GM08714 (cell line): ENCODE data around the gene ALDH1L1.

Source experiments
- H3K4me3 ChIP-seq: fragments of 200-500 bp; sonication (Bioruptor generic); 2 replicates; pipeline ENCODE4 v1.5.1; 2014; ENCODE audit warnings: mild to moderate bottlenecking, low read length, inconsistent platforms
- ZNF274 ChIP-seq: IDR thresholded peaks from 2 replicates; pipeline ENCODE4 v1.6.1; 2012; ENCODE audit warnings: mild to moderate bottlenecking, low read depth, low read length

Gene ALDH1L1

GRCh38 chr3:126107203-126107939 lies 73.0 kb downstream of the ALDH1L1 start:
- TF ChIP-seq ZNF274: no peak
- no peak overlapping the region for H3K4me3 ChIP-seq

DNA sequence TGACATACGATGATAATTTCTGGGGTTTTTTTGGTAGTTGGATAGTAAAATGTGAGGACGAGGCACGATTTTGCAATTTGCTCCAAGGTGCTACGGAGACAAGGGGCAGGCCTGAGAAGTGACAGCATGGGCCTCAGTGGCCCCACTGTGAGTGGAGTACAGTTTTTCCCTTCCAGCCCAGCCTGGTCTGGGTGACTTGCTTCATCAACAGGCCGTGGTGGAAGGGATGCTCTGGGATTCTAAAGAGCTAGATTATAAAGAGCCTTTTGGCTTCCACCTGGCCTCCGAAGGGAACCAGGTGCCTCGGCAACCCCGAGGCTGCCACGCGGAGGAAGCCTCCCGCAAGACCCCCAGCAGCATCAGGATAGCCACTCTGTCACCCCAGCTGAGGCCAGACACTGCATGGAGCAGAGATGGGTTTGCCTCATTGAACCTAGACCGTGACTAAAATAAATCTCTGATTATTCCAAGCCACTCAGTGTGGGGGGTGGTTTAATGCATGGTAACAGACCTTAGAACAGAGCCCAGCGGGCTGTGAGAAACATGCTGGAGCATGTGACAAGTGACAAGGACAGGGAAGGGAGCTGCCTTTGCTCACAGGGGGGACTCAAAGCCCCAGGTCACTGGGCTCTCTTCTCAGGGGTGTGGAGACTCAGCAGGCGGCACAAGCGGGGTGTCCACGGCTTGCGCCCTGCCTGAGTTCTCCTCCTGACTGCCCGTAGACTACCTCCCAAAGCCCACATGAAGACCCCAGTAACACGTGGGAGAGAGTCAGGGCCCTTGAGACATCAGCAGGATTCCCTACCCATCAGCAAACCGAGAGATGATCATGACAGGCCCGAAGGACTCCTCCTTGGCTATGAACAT lies 73.8 kb downstream of the ALDH1L1 start:
- H3K4me3 ChIP-seq: no peak overlapping the region
- no peak for TF ChIP-seq ZNF274

DNA sequence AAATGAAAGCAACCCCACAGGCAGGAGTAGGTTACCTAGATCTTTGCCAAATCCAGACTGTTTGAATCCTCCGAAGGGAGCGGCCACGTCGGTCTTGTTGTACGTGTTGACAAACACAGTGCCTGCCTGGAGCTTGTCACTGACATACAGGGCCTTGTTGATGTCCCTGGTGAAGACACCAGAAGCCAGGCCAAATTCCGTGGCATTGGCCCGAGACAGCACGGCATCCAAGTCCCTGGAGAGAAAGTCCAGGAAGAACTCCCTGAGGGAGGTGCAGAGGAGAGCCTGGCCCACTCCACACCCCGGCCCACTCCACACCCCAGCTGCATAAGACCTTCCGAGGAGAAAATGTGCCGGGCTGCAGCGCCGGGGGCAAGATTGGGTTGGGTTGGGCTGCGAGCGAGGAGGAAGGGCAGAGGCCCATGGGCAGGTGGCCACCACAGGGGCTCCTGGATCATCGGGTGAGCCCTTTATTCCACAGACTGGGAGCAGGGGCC lies 74.6 kb downstream of the ALDH1L1 start:
- H3K4me3 ChIP-seq: no peak overlapping the region
- no peak for TF ChIP-seq ZNF274

- no peak overlapping the region for H3K4me3 ChIP-seq
- TF ChIP-seq ZNF274: no peak
Measured at GRCh38 chr3:126104742-126105605, 75.4 kb downstream of the ALDH1L1 start.

DNA sequence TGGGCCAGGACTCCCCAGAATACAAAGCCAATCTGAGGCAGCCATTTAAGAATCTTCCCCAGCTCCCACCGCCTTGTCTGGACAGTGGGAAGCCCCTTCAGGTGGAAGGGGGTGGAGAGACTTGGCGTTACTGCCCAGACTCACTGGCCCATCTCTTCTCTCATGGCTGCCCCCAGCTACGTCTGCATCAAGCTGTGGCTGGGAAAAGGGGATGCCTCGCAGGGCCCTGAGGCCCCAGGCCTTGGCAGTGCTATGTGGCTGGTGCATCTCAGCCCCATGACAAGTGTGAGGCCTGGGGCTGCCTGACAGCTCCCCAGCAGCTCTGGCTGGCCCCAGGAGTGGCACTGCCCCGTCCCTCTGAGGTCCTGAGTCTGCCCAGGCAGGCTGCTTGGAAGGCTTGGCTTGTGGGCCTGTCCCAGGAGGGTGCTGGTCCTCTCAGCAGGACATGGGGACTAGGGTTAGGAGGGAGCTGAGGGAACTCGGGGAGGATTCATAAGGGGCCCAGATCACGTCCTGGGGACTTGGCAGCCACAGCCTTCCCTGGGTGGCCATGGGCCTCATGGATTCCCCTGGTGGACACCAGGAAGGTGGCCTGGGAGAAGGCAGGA lies 76.3 kb downstream of the ALDH1L1 start:
- H3K4me3 ChIP-seq: no peak overlapping the region
- TF ChIP-seq ZNF274: no peak

- H3K4me3 ChIP-seq: no peak overlapping the region
- TF ChIP-seq ZNF274: no peak
Measured at GRCh38 chr3:126103121-126104027, 77.0 kb downstream of the ALDH1L1 start.

DNA sequence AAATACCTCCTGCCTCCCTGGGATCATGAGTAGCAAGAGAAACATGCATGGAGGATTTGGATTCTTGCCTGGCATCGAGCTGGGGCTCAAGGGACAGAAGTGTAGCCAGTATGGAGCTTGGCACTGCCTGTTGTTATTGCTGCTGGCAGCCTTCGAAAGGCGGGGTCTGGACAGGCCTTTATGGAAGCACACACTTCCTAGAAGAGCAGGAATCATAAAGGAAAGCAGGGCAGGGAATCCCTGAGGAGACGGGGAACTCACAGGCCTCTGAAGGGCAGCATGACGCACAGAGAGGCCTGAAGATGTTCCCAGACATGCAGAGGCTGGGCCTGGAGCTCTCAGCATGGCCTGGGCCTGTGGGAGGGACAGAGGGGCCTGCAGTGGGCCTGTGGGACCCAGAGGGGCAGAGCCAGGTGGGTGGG lies 77.8 kb downstream of the ALDH1L1 start:
- no peak for TF ChIP-seq ZNF274
- H3K4me3 ChIP-seq: no peak overlapping the region

DNA sequence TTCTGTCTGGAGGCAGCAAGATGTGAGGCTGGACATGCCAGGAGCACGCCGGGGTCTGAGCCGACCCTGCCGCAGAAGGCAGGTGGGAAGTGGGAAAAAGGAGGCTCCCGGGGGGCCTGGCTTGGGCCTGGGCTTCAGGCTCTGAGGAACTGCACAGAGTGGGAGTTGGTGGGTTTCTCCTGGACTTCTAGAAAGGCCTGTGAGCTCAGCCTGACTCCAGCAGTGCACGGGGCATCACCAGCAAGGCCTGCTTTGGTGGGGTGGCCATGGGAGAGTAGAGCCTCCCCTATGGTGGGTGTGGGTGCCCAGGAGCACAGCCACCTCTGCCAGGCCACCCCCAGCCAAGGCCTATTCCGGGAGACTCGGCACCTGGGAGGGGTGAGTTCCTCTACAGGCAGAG lies 78.4 kb downstream of the ALDH1L1 start:
- no peak overlapping the region for H3K4me3 ChIP-seq
- no peak for TF ChIP-seq ZNF274

DNA sequence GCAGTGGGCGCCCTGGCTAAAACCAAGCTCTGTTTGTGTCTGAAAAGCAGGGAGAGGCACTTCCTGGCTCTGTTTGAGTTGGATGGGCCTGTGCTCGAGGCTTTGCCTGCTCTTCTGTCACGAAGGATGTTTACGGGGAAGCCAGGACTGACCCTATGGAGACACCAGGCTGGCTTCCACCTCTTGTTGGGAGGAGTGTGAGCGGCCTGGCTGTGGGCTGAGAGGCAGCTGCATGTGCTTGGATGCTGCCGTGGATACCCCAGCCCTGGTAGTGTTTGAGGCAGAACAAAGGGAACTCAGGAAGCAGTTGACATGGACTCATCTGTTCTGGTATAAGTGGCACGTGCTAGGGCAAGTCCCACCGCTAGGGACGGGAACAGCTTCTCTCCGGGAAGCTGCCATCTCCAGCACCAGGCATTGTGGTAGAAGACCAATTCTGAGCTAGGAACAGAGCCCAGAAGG lies 78.8 kb downstream of the ALDH1L1 start:
- H3K4me3 ChIP-seq: no peak overlapping the region
- TF ChIP-seq ZNF274: no peak

DNA sequence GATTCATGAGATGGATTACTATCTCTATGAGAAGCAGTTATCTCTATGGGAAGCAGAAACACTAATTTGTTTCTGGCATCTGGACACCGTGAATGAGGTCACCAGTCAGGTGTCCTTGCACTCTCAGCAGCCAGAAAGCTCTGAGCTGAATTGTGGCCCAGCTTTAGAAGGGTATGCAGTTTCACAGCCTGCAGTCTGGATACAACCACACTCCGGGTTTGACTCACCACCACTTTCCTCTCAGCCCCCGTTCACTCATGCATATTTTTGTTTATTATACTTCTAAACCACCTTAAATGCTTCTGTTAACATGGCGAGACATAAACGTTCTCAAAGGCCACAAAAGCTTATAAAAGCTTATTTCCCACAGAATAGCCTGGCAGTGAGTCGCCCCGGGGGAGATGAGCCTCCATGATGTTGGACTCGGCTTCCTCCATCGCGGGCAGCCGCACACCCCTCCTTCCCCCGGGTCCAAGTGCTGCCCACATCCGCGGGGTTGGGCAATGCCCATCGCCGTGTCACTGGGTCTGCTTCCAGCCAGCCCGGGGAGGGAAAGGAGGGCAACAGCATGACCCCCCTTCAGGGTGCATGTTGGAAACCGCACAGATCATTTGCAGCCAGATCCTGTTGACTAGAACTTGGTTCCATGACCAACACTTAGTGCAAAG lies 79.6 kb downstream of the ALDH1L1 start:
- no peak overlapping the region for H3K4me3 ChIP-seq
- no peak for TF ChIP-seq ZNF274

DNA sequence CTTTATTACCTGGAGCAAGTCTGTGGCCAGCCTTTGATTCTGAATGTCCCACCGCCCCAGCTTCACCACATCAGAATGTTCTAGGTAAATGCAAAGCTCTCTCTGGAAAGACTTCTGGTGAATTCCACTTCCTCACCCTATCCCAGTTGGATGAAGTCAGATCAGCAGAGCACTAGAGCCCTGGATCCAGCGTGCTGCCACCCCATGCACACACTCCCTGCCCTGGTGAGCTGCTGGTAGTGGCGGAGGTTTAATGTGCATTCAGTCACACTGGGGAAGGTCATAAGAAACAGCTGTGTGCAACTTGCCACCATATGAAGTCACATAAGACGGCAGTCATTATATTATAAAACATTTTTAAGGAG lies 80.1 kb downstream of the ALDH1L1 start:
- no peak for TF ChIP-seq ZNF274
- H3K4me3 ChIP-seq: no peak overlapping the region

- TF ChIP-seq ZNF274: no peak
- no peak overlapping the region for H3K4me3 ChIP-seq
Measured at GRCh38 chr3:126098391-126098858, 82.0 kb downstream of the ALDH1L1 start.
